Spleen (tissue), 11 donors: ENCODE measurements around the gene DUS4L. TPM values are rescaled to one million over a fixed set of nuclear protein-coding genes. Genes with fewer than 3 reads are reported as not detected.

Experiments
- DNase-seq: peaks from one replicate; pipeline ENCODE4 v3.0.0-alpha.2; 2020
- H3K27ac ChIP-seq, 8 donors: fragments of 200-600 bp; sonication (generic) in 7 of 8; 1 replicate in 4 of 8; 2 replicates in 4 of 8; pipeline versions ENCODE4 v1.5.0 to v1.8.0; 2016 to 2021; ENCODE audit warnings: inconsistent platforms in 4 of 8, mild to moderate bottlenecking in 4 of 8, moderate library complexity in 1 of 8
- H3K27me3 ChIP-seq, 7 donors: fragments of 200-600 bp; sonication (generic) in 6 of 7; replicated peaks in 1 of 7; 1 replicate in 4 of 7; 2 replicates in 3 of 7; pipeline versions ENCODE4 v1.5.0 to v1.8.0; 2016 to 2021; ENCODE audit warnings: inconsistent platforms in 3 of 7, mild to moderate bottlenecking in 1 of 7
- H3K36me3 ChIP-seq, 6 donors: fragments of 200-600 bp; sonication (generic) in 5 of 6; 1 replicate in 4 of 6; 2 replicates in 2 of 6; pipeline versions ENCODE4 v1.5.0 to v1.8.0; 2016 to 2021; ENCODE audit warnings: inconsistent platforms in 2 of 6
- H3K4me1 ChIP-seq, 6 donors: fragments of 200-600 bp; sonication (generic) in 5 of 6; 1 replicate in 3 of 6; 2 replicates in 3 of 6; pipeline versions ENCODE4 v1.5.0 to v1.8.0; 2016 to 2021; ENCODE audit warnings: inconsistent platforms in 3 of 6
- H3K4me3 ChIP-seq, 8 donors: fragments of 200-600 bp; sonication (generic) in 7 of 8; 1 replicate in 4 of 8; 2 replicates in 4 of 8; pipeline versions ENCODE4 v1.5.0 to v1.8.0; 2016 to 2021; ENCODE audit warnings: inconsistent platforms in 4 of 8, mild to moderate bottlenecking in 4 of 8, moderate library complexity in 2 of 8
- H3K9me3 ChIP-seq, 8 donors: fragments of 200-600 bp; sonication (generic) in 7 of 8; 1 replicate in 4 of 8; 2 replicates in 4 of 8; pipeline versions ENCODE4 v1.5.0 to v1.8.0; 2016 to 2021; ENCODE audit warnings: inconsistent platforms in 4 of 8
- CTCF ChIP-seq, 11 experiments: fragments of 200-600 bp in 7 of 11; fragments of 450-650 bp in 4 of 11; sonication (generic) in 4 of 11; IDR thresholded peaks in 8 of 11; conservative IDR thresholded peaks in 3 of 11; 1 replicate in 7 of 11; 2 replicates in 4 of 11; pipeline versions ENCODE4 v1.4.0 to v1.8.0; 2016 to 2021; ENCODE audit warnings: antibody characterized with exemption in 11 of 11, inconsistent platforms in 4 of 11, mild to moderate bottlenecking in 1 of 11
- POLR2A ChIP-seq, 3 donors: fragments of 450-650 bp; IDR thresholded peaks; one replicate each; pipeline ENCODE4 v1.5.1; 2017; ENCODE audit warnings: antibody characterized with exemption in 3 of 3, mild to moderate bottlenecking in 1 of 3
- POLR2AphosphoS5 ChIP-seq, 3 donors: sonication (generic); formaldehyde crosslinking; IDR thresholded peaks; one replicate each; pipeline ENCODE4 v1.5.1; 2017; ENCODE audit warnings: antibody characterized with exemption in 3 of 3
- WGBS, 5 donors: extraction: QIAGEN DNeasy Blood & Tissue Kit in 3 of 5; methylation state at CpG; one replicate each; pipeline versions ENCODE4 v1.1.5 to v1.1.7; 2013 to 2018; 5-methylcytosine and 5-hydroxymethylcytosine counted together
- intact Hi-C: fragments of 100-400 bp; cut with DNase I; formaldehyde crosslinking; loops from one replicate; pipeline ENCODE4 v1.15.0; 2023; ENCODE audit warnings: low total_unique reads
- polyA plus RNA-seq, 3 donors: library from polyadenylated mRNA; stranded (reverse); fragments of 200-250 nt; gene quantifications; one replicate each; pipeline ENCODE4 v1.2.1, GENCODE V29; 2013
- total RNA-seq, 7 donors: library from RNA; depleted of rRNA in 3 of 7; stranded (reverse); fragments of >200 nt in 3 of 7; fragmentation: NEBNext Ultra II Directional in 4 of 7; extraction: Animal tissue kit (Norgen Biotek cat#: 25700) in 4 of 7; gene quantifications; one replicate each; pipeline versions ENCODE4 v1.1.0 to v1.2.1, GENCODE V29; 2016 to 2021
- donor health status: healthy with polysubstance abuse.
- donor health status: DM: no; HTN: no; CAD: no; lungs with moderate emphysema.
- donor health status: DM: no; HTN: no; CAD: no.
- donor health status: Bipolar disorder and iron deficiency.
- donor health status: healthy.
- donor health status: DM: no; HTN: no; CAD: no.
- donor health status: DM: yes; HTN: yes; CAD: no.

The DUS4L gene
- total and polyA plus RNA-seq, 10 donors, result 3.7 to 18.0 (median 7.0) TPM

- peak overlapping the region in 7 of 8 donors; percentile 87 to 96 (median 94) for H3K27ac ChIP-seq
- H3K36me3 ChIP-seq, result peaks cover 0 to 2% (median 0%) of the 10 kb centered on the region in 6 donors
- H3K9me3 ChIP-seq, result no peaks in the 10 kb centered on the region
- peak overlapping the region; percentile 58 to 98 (median 90) for H3K4me3 ChIP-seq
- no peak for DNase-seq
- no peaks in the 10 kb centered on the region for H3K27me3 ChIP-seq
- WGBS, 5 donors, result 53 to 61% (median 58%) methylated on average over 9 of the region's 9 CpGs
- H3K4me1 ChIP-seq, result peaks cover 12 to 58% (median 49%) of the 10 kb centered on the region in 6 donors
- no peak for TF ChIP-seq CTCF (IDR thresholded peaks at IDR 0.05 in 8 of 11, conservative IDR thresholded peaks at IDR 0.05 in 3 of 11)
- no peak for TF ChIP-seq POLR2A (IDR thresholded peaks at IDR 0.05)
- intact Hi-C loops, result no loop called here
Measured at GRCh38 chr7:107564553-107565298, 955 bp downstream of the DUS4L start.

- no peak for TF ChIP-seq POLR2AphosphoS5 (IDR thresholded peaks at IDR 0.05)
- TF ChIP-seq CTCF (IDR thresholded peaks at IDR 0.05 in 8 of 11, conservative IDR thresholded peaks at IDR 0.05 in 3 of 11), result no peak
- no peak for TF ChIP-seq POLR2A (IDR thresholded peaks at IDR 0.05)
- intact Hi-C loops, result loop anchor here (10.0 kb wide), 1 partner anchor 155 kb away; no protein-coding TSS in a partner anchor
- no peak overlapping the region for H3K27ac ChIP-seq
- 92 to 97% (median 95%) methylated on average over 2 of the region's 2 CpGs for WGBS, 5 donors
- peaks cover 0 to 46% (median 9%) of the 10 kb centered on the region in 6 donors for H3K36me3 ChIP-seq
- H3K9me3 ChIP-seq, result no peaks in the 10 kb centered on the region
- H3K27me3 ChIP-seq, result no peaks in the 10 kb centered on the region
- no peak for DNase-seq
- no peak overlapping the region for H3K4me3 ChIP-seq
- peaks cover 0 to 9% (median 2%) of the 10 kb centered on the region in 6 donors for H3K4me1 ChIP-seq
Measured at GRCh38 chr7:107570298-107570697, 6.5 kb downstream of the DUS4L start.

GRCh38 chr7:107573537-107573936 lies 9.8 kb downstream of the DUS4L start:
- DNase-seq, result no peak
- Histone ChIP-seq H3K27ac (no peak overlapping the region), H3K36me3 (peaks cover 0 to 60% (median 9%) of the 10 kb centered on the region in 6 donors), H3K9me3 (no peaks in the 10 kb centered on the region), H3K4me3 (no peak overlapping the region), H3K27me3 (no peaks in the 10 kb centered on the region), H3K4me1 (no peaks in the 10 kb centered on the region)
- WGBS, 5 donors, result 93 to 96% (median 95%) methylated on average over 4 of the region's 4 CpGs
- intact Hi-C loops, result loop anchor here (10.0 kb wide), 1 partner anchor 151 kb away; no protein-coding TSS in a partner anchor
- TF ChIP-seq POLR2AphosphoS5 (IDR thresholded peaks at IDR 0.05) (no peak), CTCF (IDR thresholded peaks at IDR 0.05 in 8 of 11, conservative IDR thresholded peaks at IDR 0.05 in 3 of 11) (no peak), POLR2A (IDR thresholded peaks at IDR 0.05) (no peak)

- Histone ChIP-seq H3K4me3 (peak overlapping the region; percentile 61 to 87 (median 66)), H3K9me3 (no peaks in the 10 kb centered on the region), H3K27me3 (no peaks in the 10 kb centered on the region), H3K4me1 (peaks cover 15 to 44% (median 34%) of the 10 kb centered on the region in 6 donors), H3K36me3 (peaks cover 0 to 27% (median 1%) of the 10 kb centered on the region in 6 donors), H3K27ac (peak overlapping the region; percentile 81 to 95 (median 91))
- intact Hi-C loops, result loop anchor here (10.0 kb wide), 1 partner anchor 145 kb away; no protein-coding TSS in a partner anchor
- DNase-seq, result no peak
- TF ChIP-seq CTCF (IDR thresholded peaks at IDR 0.05 in 8 of 11, conservative IDR thresholded peaks at IDR 0.05 in 3 of 11) (no peak), POLR2AphosphoS5 (IDR thresholded peaks at IDR 0.05) (no peak), POLR2A (IDR thresholded peaks at IDR 0.05) (no peak)
- WGBS, 5 donors, result 2 to 5% (median 3%) methylated on average over 9 of the region's 9 CpGs
Measured at GRCh38 chr7:107579554-107579884, 15.7 kb downstream of the DUS4L start.
